Epithelial cell of proximal tubule (primary cell): ENCODE data around the gene ITLN2. TPM values are rescaled to one million over a fixed set of nuclear protein-coding genes. Genes with fewer than 3 reads are reported as not detected.
"Not testable (repeated sequence)": the region's sequence is repeated elsewhere in the genome, so short reads cannot be mapped to it uniquely, and the experiment has no call there.

Source experiments
- DNase-seq: peaks from one replicate; pipeline ENCODE4 v3.0.0-alpha.2; 2011; ENCODE audit warnings: low read depth
- H3K4me3 ChIP-seq: 2 replicates; pipeline ENCODE4 v1.5.1; 2011; ENCODE audit warnings: low read depth, mild to moderate bottlenecking, low read length
- total RNA-seq: library from RNA; depleted of rRNA; stranded (reverse); fragments of >200 nt; gene quantifications from 2 replicates; pipeline ENCODE4 v1.2.3, GENCODE V29; 2015
- TF ChIP-seq, protein P1 (sequence below): conservative IDR thresholded peaks from 2 replicates; pipeline ENCODE4 v1.5.1; 2012; ENCODE audit warnings: low read depth, mild to moderate bottlenecking, low read length

ITLN2 gene
- total RNA-seq, 1 donor from 2014 or later: not detected

DNA sequence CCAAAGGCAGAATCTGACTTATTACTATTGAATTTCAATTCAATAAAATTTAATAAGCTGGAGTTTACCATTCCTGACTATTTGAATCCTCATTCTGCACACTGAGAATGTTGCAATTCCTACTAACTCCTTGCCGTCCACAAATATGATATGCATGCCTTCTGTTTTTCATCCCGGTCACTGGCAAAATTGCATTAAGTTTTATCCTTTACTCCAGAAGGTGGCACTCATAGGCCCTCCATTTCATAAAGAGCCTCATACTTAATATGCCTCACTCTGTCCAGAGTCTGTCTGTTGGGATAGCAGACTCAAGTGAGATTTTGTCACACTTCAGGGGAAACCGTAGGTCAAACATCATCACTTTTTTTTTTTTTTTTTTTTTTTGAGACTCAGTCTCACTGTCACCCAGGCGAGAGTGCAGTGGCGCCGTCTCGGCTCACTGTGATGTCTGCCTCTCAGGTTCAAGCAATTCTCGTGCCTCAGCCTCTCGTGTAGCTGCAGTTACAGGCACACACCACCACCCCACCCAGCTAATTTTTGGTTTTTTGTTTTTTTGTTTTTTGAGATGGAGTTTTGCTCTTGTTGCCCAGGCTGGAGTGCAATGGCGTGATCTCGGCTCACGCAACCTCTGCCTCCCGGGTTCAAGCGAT, 39.1 kb upstream of the ITLN2 start:
- DNase-seq: no peak
- no peak overlapping the region for H3K4me3 ChIP-seq
- TF ChIP-seq, protein P1, sequence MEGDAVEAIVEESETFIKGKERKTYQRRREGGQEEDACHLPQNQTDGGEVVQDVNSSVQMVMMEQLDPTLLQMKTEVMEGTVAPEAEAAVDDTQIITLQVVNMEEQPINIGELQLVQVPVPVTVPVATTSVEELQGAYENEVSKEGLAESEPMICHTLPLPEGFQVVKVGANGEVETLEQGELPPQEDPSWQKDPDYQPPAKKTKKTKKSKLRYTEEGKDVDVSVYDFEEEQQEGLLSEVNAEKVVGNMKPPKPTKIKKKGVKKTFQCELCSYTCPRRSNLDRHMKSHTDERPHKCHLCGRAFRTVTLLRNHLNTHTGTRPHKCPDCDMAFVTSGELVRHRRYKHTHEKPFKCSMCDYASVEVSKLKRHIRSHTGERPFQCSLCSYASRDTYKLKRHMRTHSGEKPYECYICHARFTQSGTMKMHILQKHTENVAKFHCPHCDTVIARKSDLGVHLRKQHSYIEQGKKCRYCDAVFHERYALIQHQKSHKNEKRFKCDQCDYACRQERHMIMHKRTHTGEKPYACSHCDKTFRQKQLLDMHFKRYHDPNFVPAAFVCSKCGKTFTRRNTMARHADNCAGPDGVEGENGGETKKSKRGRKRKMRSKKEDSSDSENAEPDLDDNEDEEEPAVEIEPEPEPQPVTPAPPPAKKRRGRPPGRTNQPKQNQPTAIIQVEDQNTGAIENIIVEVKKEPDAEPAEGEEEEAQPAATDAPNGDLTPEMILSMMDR: peak; percentile 42

DNA sequence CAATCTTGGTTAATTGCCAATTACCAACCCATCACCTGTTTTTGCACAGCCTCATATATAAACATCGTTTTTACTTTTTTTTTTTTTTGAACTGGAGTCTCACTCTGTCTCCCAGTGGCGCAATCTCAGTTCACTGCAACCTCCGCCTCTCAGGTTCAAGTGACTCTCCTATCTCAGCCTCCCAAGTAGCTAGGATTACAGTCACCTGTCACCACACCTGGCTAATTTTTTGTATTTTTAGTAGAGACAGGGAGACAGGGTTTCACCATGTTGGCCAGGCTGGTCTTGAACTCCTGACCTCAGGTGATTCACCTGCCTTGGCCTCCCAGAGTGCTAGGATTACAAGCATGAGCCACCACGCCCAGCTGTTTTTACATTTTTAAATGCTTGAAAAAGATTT, 37.4 kb upstream of the ITLN2 start:
- DNase-seq, H3K4me3 ChIP-seq: not testable (repeated sequence)

DNA sequence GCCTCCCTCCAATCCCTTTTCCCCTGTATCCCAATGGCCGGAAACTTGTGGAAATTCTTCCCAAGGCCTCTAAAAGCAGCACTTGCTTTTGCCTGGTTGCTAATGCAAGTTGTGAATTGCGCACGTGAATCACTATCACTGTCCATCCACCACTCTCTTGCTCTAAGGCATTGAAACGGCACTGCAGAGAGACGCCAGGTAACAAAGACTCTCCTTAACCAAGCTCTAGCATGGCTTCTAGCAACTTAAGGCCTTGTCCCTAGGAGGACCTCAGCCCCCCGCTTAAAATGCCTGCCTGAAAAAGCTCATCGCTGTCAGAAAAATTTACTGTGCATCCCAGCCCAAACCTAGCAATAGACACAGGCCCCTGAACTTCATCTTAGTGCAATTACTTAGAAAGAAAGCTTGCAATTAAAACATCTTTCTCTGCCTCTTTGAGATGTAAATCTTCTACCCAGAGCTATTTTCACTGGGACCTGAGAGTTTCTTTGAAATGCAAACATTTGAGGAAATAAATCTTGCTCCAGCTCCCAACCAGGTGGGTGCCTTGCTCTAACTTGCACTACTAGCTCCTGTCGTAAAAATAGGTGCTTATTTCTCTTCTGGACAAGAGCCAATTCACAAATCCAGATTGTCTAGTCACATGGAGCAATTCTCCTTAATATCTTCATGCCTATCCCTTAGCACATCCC, 32.9 kb upstream of the ITLN2 start:
- no peak overlapping the region for H3K4me3 ChIP-seq
- DNase-seq: no peak
- TF ChIP-seq, protein P1: no peak

DNA sequence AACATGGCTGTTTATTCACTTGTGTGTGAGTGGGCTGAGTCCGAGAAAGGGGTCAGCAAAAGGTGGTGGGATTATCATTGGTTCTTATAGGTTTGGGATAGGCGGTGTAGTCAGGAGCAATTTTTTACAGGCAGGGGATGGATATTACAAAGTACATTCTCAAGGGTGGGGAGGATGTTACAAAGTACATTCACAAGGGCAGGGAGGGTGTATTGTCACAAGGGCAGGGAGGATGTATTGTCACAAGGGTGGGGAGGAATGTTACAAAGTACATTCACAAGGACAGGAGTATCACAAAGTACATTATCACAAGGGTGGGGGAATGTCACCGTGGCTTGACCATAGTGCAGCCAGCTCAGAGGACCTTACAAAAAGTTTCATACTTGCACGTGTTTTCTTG, 31.1 kb upstream of the ITLN2 start:
- no peak overlapping the region for H3K4me3 ChIP-seq
- TF ChIP-seq, protein P1: no peak
- DNase-seq: no peak

DNA sequence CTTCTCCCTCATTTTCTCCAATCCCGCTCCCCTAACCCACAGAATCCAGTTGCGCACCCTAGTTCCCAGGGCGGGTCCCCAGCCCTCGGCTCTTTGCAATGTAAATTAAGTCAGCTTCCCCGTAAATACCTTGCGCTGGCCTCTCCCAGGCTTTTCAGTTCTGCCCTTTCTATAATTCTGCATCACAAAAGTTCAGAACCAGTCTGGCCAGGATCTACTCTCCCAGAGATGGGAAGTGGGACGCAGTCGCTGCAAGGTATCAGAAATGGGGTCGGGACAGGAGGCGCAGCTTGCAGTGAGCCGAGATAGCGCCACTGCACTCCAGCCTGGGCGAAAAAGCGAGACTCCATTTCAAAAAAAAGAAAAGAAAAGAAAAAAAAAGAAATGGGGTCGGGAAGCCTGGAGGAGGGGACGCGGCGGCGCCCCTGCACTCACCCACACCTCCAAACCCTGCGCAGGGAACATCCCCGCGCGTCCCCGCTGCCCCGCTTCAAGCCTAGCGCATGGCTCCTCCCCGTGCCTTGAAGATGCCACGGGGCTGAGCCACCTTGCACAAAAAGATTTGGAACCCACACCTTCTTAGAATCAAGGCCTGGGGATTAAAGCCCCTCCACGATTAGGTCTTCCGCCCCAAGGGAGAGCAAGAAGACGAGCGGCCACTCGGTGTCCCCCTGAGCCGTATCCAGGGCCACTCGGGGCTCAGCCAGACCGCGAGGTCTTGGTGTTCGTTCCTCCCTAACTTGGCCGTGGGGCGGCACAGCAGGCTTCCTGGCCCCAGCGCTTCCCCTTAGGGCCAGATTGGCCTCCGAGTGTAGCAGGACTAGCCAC, 27.2 kb upstream of the ITLN2 start:
- TF ChIP-seq, protein P1: no peak
- no peak overlapping the region for H3K4me3 ChIP-seq
- no peak for DNase-seq

DNA sequence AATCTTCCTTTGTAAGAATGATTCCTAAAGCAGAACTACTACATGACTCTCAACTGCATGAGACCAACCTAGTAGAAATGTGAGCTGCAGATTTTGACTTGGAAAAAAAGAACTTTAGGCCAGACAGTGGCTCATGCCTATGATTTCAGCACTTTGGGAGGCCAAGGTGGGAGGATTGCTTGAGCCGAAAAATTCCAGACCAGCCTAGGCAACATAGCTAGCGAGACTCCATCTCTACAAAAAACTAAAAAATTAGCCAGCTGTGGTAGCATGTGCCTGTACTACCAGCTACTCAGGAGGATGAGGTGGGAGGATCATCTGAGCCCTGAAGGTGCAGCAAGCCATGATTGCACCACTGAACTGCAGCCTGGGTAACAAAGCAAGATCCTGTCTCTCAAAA, 24.7 kb upstream of the ITLN2 start:
- TF ChIP-seq, protein P1: no peak
- no peak overlapping the region for H3K4me3 ChIP-seq
- DNase-seq: no peak

DNA sequence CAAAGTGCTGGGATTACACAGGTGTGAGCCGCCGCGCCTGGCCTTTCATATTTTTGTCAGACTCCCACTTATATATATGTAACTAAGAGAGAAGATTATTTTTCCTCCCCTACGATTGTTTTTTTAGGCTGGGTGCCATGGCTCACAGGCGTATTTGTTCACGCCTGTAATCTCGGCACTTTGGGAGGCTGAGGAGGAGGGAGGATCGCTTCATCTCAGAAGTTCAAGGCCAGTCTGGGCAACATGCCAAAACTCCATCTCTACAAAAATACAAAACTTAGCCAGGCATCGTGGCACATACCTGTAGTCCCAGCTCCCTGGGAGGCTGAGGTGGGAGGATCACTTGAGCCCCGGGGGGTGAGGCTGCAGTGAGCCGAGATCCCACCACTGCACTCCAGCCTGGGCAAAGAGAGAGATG, 23.9 kb upstream of the ITLN2 start:
- TF ChIP-seq, protein P1: no peak
- H3K4me3 ChIP-seq: no peak overlapping the region
- no peak for DNase-seq
